Thymus (tissue), 11 donors: ENCODE measurements around the gene DYNLL1. TPM values are rescaled to one million over a fixed set of nuclear protein-coding genes. Genes with fewer than 3 reads are reported as not detected.

Experiments
- DNase-seq, 9 donors: peaks; one replicate each; pipeline ENCODE4 v3.0.0-alpha.2; 2013; ENCODE audit warnings: low spot score in 9 of 9, low read depth in 6 of 9, missing footprints in 1 of 9
- H3K27ac ChIP-seq, 2 donors: one replicate each; pipeline ENCODE4 v1.5.1; 2013; ENCODE audit warnings: control low read depth in 1 of 2, low read depth in 1 of 2, low read length in 1 of 2, mild to moderate bottlenecking in 1 of 2, moderate library complexity in 1 of 2
- H3K27me3 ChIP-seq, 2 donors: one replicate each; pipeline ENCODE4 v1.5.1; 2013; ENCODE audit warnings: low read length in 1 of 2; ENCODE audit not compliant: control insufficient read depth in 2 of 2, insufficient read depth in 1 of 2
- H3K36me3 ChIP-seq, 2 donors: one replicate each; pipeline ENCODE4 v1.5.1; 2013; ENCODE audit warnings: low read length in 1 of 2, mild to moderate bottlenecking in 1 of 2, moderate library complexity in 1 of 2; ENCODE audit not compliant: control insufficient read depth in 2 of 2, insufficient read depth in 2 of 2
- H3K4me1 ChIP-seq, 2 donors: one replicate each; pipeline ENCODE4 v1.5.1; 2013; ENCODE audit warnings: low read length in 2 of 2; ENCODE audit not compliant: control insufficient read depth in 2 of 2, insufficient read depth in 2 of 2
- H3K4me3 ChIP-seq, 2 donors: one replicate each; pipeline ENCODE4 v1.5.1; 2013; ENCODE audit warnings: low read length in 2 of 2, control low read depth in 1 of 2, mild to moderate bottlenecking in 1 of 2
- H3K9me3 ChIP-seq, 2 donors: one replicate each; pipeline ENCODE4 v1.5.1; 2013; ENCODE audit warnings: low read length in 1 of 2, mild to moderate bottlenecking in 1 of 2; ENCODE audit not compliant: control insufficient read depth in 2 of 2, insufficient read depth in 1 of 2
- WGBS: extraction: QIAGEN DNeasy Blood & Tissue Kit; methylation state at CpG from one replicate; pipeline ENCODE4 v1.1.7; 2013; 5-methylcytosine and 5-hydroxymethylcytosine counted together
- polyA plus RNA-seq: library from polyadenylated mRNA; stranded (reverse); fragments of 200-250 nt; gene quantifications from one replicate; pipeline ENCODE4 v1.2.3, GENCODE V29; 2013
- total RNA-seq: library from RNA; stranded (reverse); fragments of 120-200 nt; gene quantifications from one replicate; pipeline ENCODE4 v1.2.4, GENCODE V29; 2013
- donor health status: healthy.

The DYNLL1 gene
- total and polyA plus RNA-seq, 2 donors, result 248 to 410 TPM

DNA sequence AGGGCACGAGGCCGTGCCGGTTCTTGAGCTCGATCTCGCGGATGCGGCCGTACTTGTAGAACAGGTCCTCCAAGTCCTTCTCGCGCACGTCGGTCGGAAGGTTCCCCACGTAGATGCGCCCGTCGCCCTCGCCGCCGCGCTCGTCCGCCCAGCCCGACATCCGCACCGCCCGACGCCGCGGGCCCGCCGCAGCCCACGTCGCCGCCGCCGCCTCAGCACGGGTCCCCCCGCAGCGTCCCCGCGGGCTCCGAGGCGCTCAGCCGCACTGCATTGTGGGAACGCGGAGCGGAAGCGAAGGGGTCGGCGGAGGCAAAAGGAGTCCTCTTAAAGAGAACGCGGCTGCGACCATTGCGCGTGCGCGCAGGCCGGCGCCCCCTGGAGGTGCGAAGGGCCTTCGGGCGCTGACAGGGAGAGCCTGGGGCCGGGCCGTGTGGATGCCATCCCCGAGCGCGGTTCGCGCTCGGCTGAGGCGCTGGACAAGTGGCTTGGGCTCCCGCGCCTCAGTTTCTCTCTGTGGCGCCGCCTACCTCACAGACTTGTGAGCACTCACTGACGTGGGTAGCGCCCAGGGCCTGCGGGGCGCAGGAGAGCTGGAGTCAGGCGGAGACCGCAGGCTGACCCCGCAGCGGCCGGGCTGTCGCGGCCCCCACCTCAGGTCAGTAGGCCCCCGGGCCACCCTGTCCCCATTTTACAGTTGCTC lies 26.3 kb upstream of the DYNLL1 start, which contains the start of gene SRSF9:
Gene SRSF9 (minus strand): TSS at position 299 of the 700 bp plus-strand sequence. CDS start 139 bp downstream, at position 160.
- Histone ChIP-seq H3K9me3 (no peaks in the 10 kb centered on the region), H3K36me3 (peaks cover 20 to 32% of the 10 kb centered on the region in 2 donors), H3K27ac (peak within 1 kb of the TSS; percentile 94 to 96), H3K4me3 (peak within 1 kb of the TSS; percentile 67 to 91), H3K27me3 (no peaks in the 10 kb centered on the region), H3K4me1 (peaks cover 14 to 22% of the 10 kb centered on the region in 2 donors)
- WGBS, result under 1% methylated on average over 88 of the region's 88 CpGs
- DNase-seq, result peak; percentile 92 to 99 (median 98)

DNA sequence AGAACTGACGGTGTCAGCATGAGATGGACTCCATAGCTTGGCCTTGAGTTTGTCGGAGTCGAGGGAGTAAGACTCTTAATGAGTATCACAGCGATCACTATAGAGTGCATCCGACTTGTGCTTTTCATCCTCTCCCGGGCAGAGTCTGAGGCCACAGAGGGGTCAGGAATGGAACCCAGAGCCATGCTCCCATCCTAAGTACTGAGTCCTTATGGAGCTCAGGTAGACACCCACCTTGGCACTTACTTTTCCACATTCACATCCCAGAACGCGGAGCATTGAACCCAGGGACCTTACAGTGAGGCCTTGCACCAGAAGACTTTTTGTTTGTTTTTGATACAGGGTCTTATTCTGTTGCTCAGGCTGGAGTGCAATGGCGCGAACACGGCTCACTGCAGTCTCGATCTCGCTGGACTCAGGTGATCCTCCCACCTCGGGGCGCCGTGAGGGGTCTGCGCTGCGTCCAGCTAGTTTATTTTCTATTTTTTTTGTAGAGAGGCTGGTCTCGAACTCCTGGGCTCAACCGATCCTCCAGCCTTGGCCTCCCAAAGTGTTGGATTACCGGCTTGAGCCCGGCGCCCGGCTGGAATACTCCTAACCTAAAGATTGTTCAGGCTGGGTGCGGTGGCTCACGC lies 25.6 kb upstream of the DYNLL1 start:
- H3K36me3 ChIP-seq, result peaks cover 15 to 25% of the 10 kb centered on the region in 2 donors
- H3K27me3 ChIP-seq, result no peaks in the 10 kb centered on the region
- peak overlapping the region; percentile 47 to 71 for H3K27ac ChIP-seq
- no peaks in the 10 kb centered on the region for H3K9me3 ChIP-seq
- peaks cover 14 to 22% of the 10 kb centered on the region in 2 donors for H3K4me1 ChIP-seq
- peak overlapping the region; percentile 67 to 91 for H3K4me3 ChIP-seq
- DNase-seq, result peak in 3 of 9 donors; percentile 27 to 66 (median 46)
- WGBS, result 74% methylated on average over 26 of the region's 26 CpGs

DNA sequence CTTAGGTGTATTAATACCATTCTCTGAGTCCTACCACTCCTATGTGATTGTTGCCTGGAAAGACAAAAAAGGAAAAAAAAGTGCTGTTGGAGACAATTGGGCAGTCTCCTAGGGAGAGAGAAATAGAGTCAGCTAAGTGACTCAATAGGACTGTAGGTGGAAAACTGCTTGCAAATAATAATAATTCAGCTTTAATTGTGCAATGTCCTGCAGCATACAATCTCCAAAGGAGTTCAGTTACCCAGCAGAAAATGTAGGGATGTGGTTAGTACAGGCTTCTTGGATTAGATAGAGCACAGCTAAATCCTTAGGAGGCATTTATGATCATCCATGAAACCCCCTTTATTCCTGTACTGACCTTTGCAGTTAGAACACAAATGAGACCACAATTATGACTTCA lies 23.4 kb upstream of the DYNLL1 start:
- no peak for DNase-seq
- Histone ChIP-seq H3K27me3 (no peaks in the 10 kb centered on the region), H3K4me1 (peaks cover 14 to 17% of the 10 kb centered on the region in 2 donors), H3K9me3 (no peaks in the 10 kb centered on the region), H3K27ac (no peak overlapping the region), H3K4me3 (no peak overlapping the region), H3K36me3 (peaks cover 0 to 3% of the 10 kb centered on the region in 2 donors)

DNA sequence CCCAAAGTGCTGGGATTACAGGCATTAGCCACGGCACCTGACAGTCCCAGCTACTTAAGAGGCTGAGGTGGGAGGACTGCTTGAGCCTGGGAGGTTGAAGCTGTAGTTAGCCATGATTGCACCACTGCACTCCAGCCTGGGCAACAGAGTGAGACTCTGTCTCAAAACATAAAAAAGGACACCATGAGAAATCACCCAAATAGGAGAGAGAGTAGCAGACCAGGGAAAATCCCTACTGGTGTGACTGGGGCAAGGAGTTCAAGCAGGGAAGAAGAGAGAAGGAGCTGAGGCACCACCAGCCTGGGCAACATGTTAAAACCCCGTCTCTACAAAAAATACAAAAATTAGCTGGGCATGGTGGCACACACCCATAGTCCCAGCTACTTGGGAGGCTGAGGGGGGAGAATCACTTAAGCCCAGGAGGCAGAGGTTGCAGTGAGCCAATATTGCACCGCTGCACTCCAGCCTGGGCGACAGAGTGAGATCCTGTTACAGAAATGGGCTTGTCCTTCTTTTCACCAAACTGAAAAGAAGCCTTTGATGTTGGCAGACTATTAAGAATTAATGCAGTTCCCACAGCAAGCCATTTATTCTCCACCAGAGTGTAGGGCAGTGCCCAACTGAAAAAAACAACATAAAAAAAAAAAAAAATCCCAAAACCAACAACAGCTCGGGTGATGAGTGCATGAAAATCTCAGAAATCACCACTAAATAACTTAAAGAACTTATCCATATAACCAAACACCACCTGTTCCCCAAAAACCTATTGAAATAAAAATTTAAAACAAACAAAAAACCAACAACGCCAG lies 21.9 kb upstream of the DYNLL1 start:
- no peaks in the 10 kb centered on the region for H3K36me3 ChIP-seq
- no peaks in the 10 kb centered on the region for H3K9me3 ChIP-seq
- no peak for DNase-seq
- H3K4me3 ChIP-seq, result no peak overlapping the region
- H3K4me1 ChIP-seq, result peaks cover 4 to 9% of the 10 kb centered on the region in 2 donors
- WGBS, result 89% methylated on average over 6 of the region's 6 CpGs
- H3K27me3 ChIP-seq, result no peaks in the 10 kb centered on the region
- no peak overlapping the region for H3K27ac ChIP-seq

DNA sequence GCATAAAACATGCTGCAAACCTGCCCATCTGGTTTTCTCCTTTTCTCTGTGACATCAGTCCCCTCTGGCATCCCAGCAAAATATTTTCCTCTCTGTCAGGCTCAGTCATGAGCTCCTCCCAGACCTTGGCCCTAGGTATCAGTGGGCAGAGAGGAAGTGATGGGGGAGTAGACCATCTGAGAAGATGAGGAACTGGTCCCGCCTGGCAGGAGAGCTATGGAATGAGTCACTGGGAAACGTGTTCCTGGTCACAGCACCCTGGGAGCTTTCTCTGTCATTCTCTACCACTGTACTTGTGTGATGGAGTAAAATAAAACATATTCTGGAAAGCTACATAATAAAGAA lies 21.3 kb upstream of the DYNLL1 start:
- no peaks in the 10 kb centered on the region for H3K9me3 ChIP-seq
- 55% methylated on average over 2 of the region's 2 CpGs for WGBS
- H3K4me1 ChIP-seq, result peaks cover 4 to 9% of the 10 kb centered on the region in 2 donors
- no peak for DNase-seq
- H3K4me3 ChIP-seq, result no peak overlapping the region
- no peaks in the 10 kb centered on the region for H3K36me3 ChIP-seq
- no peaks in the 10 kb centered on the region for H3K27me3 ChIP-seq
- no peak overlapping the region for H3K27ac ChIP-seq

DNA sequence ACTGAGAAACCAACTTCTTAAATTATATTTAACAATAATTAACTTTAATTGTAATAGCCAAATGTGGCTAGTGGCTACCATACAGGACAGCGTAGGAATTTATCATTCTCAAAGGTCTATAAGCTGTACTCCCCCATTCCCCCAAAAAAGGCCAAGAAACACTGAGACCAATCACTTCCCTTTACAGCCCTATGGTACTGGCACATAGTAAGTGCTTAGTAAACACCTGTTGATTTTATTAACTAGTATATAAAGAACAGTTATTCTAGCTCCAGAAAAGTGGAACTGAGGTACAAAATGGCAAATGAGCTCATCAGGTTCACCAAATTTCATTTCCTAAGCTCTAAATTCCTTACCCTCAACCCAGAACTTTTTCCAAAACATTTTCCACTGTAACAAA lies 20.3 kb upstream of the DYNLL1 start:
- no peak overlapping the region for H3K27ac ChIP-seq
- peaks cover under 1 to 2% of the 10 kb centered on the region in 2 donors for H3K4me1 ChIP-seq
- no peaks in the 10 kb centered on the region for H3K36me3 ChIP-seq
- WGBS, result 96% methylated on average over 1 of the region's 1 CpG
- no peaks in the 10 kb centered on the region for H3K9me3 ChIP-seq
- no peak for DNase-seq
- no peaks in the 10 kb centered on the region for H3K27me3 ChIP-seq
- H3K4me3 ChIP-seq, result no peak overlapping the region

DNA sequence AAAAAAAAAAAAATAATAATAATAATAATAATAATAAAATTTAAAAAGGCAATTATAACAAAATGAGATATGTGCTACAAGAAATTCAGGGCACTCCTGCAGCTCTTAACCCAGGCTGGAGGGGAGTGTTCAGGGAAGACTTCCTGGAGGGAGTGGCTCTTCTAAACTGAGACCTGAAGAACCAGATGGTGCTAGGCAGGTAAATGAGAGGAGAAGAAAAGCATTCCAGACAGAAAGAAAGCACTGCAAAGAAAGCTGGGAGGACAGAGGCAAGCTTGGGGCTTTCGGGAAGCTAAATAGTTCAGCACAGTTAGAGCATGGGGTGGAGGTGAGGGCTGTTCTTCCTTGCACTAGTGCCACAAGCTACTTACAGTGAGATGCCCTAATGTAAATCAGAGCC lies 16.5 kb upstream of the DYNLL1 start:
- Histone ChIP-seq H3K36me3 (peaks cover 0 to 2% of the 10 kb centered on the region in 2 donors), H3K27me3 (no peaks in the 10 kb centered on the region), H3K9me3 (no peaks in the 10 kb centered on the region), H3K4me1 (no peaks in the 10 kb centered on the region), H3K27ac (no peak overlapping the region), H3K4me3 (no peak overlapping the region)
- no peak for DNase-seq
- WGBS, result 100% methylated on average over 1 of the region's 1 CpG

DNA sequence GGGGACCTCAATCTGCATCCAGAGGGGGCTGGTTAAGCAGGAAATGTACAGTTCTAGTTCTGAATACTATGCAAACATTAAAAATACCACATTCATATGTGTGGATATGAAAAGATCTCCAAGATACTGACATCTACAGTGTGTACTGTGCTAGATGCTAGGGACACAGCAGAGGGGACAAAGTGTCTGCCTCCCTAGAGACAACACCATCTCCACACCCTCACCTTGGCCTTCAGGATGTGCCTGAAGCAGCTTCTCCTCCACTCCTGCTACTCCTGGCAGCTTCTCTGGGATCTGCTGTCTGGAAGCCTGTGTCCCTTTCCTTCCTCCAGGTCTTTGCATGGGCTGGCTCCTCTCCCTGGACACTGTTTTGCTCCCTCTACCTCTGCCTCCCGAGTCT lies 15.7 kb upstream of the DYNLL1 start:
- Histone ChIP-seq H3K27me3 (no peaks in the 10 kb centered on the region), H3K36me3 (peaks cover 0 to 2% of the 10 kb centered on the region in 2 donors), H3K9me3 (no peaks in the 10 kb centered on the region), H3K27ac (no peak overlapping the region), H3K4me1 (no peaks in the 10 kb centered on the region), H3K4me3 (no peak overlapping the region)
- no peak for DNase-seq
- 92% methylated on average over 1 of the region's 1 CpG for WGBS
